HG03060 (cell line): ENCODE measurements around the gene CLSTN2.

Experiments used
- ATAC-seq: cut with Tn5 transposase; IDR thresholded peaks from one replicate; pipeline ENCODE4 v1.9.1; 2021; ENCODE audit warnings: low read depth, moderate number of reproducible peaks; ENCODE audit not compliant: unreplicated experiment

Gene CLSTN2

GRCh38 chr3:140599496-140599895, 664.5 kb downstream of the CLSTN2 start:
- ATAC-seq = no peak

GRCh38 chr3:140601881-140602280, 666.9 kb downstream of the CLSTN2 start:
- ATAC-seq = no peak

GRCh38 chr3:140602781-140603180, 667.8 kb downstream of the CLSTN2 start:
- no peak for ATAC-seq

GRCh38 chr3:140603766-140604165, 668.8 kb downstream of the CLSTN2 start:
- ATAC-seq = no peak

GRCh38 chr3:140610544-140610943, 675.6 kb downstream of the CLSTN2 start:
- no peak for ATAC-seq

GRCh38 chr3:140614001-140614400, 679.0 kb downstream of the CLSTN2 start:
- no peak for ATAC-seq

- ATAC-seq = no peak
Observed at GRCh38 chr3:140617135-140617534, 682.1 kb downstream of the CLSTN2 start.

GRCh38 chr3:140626856-140627255, 691.9 kb downstream of the CLSTN2 start:
- no peak for ATAC-seq
